Progenitor cell of endocrine pancreas (in vitro differentiated cells): ENCODE measurements around the gene NBEA. TPM values are rescaled to one million over a fixed set of nuclear protein-coding genes. Genes with fewer than 3 reads are reported as not detected.

Experiments used
- DNase-seq: peaks from one replicate; pipeline ENCODE4 v3.0.0; 2021; ENCODE audit warnings: low spot score; ENCODE audit not compliant: unreplicated experiment
- H3K27ac Mint-ChIP-seq: 2 replicates; pipeline ENCODE4 v1.8.0; 2021; ENCODE audit warnings: mild to moderate bottlenecking, moderate library complexity, mixed read lengths
- H3K27me3 Mint-ChIP-seq: 2 replicates; pipeline ENCODE4 v1.8.0; 2021; ENCODE audit warnings: mixed read lengths
- H3K36me3 Mint-ChIP-seq: 2 replicates; pipeline ENCODE4 v1.8.0; 2022; ENCODE audit warnings: mixed read lengths; ENCODE audit not compliant: insufficient read depth
- H3K4me1 Mint-ChIP-seq: 2 replicates; pipeline ENCODE4 v1.8.0; 2021; ENCODE audit warnings: low read depth, mixed read lengths
- H3K4me3 Mint-ChIP-seq: 2 replicates; pipeline ENCODE4 v1.8.0; 2021; ENCODE audit warnings: low read depth, mild to moderate bottlenecking, moderate library complexity, mixed read lengths
- H3K9me3 Mint-ChIP-seq: 2 replicates; pipeline ENCODE4 v1.8.0; 2021; ENCODE audit warnings: low read depth, mixed read lengths
- CTCF ChIP-seq: fragments of 200-600 bp; sonication (generic); IDR thresholded peaks from one replicate; pipeline ENCODE4 v1.5.0; 2021; ENCODE audit warnings: antibody characterized with exemption, mild to moderate bottlenecking; ENCODE audit not compliant: unreplicated experiment
- total RNA-seq: library from RNA; stranded (reverse); gene quantifications from 2 replicates; pipeline ENCODE4 v1.2.1, GENCODE V29; 2021

The NBEA gene
- total RNA-seq, 1 donor from 2014 or later = 21.7 TPM

- Mint-ChIP-seq H3K9me3 (no peaks in the 10 kb centered on the region), H3K4me3 (no peak overlapping the region), H3K4me1 (peaks cover 9% of the 10 kb centered on the region), H3K27ac (no peak overlapping the region), H3K36me3 (no peaks in the 10 kb centered on the region), H3K27me3 (peaks cover 7% of the 10 kb centered on the region)
- no peak for DNase-seq
- TF ChIP-seq CTCF = no peak
These were observed 772.7 kb downstream of the NBEA start for GRCh38 chr13:35714588-35715377.

- TF ChIP-seq CTCF = no peak
- peaks cover 11% of the 10 kb centered on the region for H3K4me1 Mint-ChIP-seq
- peaks cover 11% of the 10 kb centered on the region for H3K27me3 Mint-ChIP-seq
- no peak overlapping the region for H3K27ac Mint-ChIP-seq
- H3K36me3 Mint-ChIP-seq = no peaks in the 10 kb centered on the region
- H3K4me3 Mint-ChIP-seq = no peak overlapping the region
- no peak for DNase-seq
- no peaks in the 10 kb centered on the region for H3K9me3 Mint-ChIP-seq
These were observed 774.1 kb downstream of the NBEA start for GRCh38 chr13:35716186-35716585.

GRCh38 chr13:35716729-35717128, 774.7 kb downstream of the NBEA start:
- peaks cover 11% of the 10 kb centered on the region for H3K4me1 Mint-ChIP-seq
- no peak overlapping the region for H3K27ac Mint-ChIP-seq
- no peak overlapping the region for H3K4me3 Mint-ChIP-seq
- H3K36me3 Mint-ChIP-seq = no peaks in the 10 kb centered on the region
- H3K9me3 Mint-ChIP-seq = no peaks in the 10 kb centered on the region
- no peak for TF ChIP-seq CTCF
- DNase-seq = no peak
- peaks cover 12% of the 10 kb centered on the region for H3K27me3 Mint-ChIP-seq

- H3K9me3 Mint-ChIP-seq = no peaks in the 10 kb centered on the region
- no peak for TF ChIP-seq CTCF
- H3K4me1 Mint-ChIP-seq = peaks cover 11% of the 10 kb centered on the region
- H3K27me3 Mint-ChIP-seq = peaks cover 17% of the 10 kb centered on the region
- DNase-seq = no peak
- no peak overlapping the region for H3K4me3 Mint-ChIP-seq
- H3K27ac Mint-ChIP-seq = no peak overlapping the region
- no peaks in the 10 kb centered on the region for H3K36me3 Mint-ChIP-seq
These were observed 776.0 kb downstream of the NBEA start for GRCh38 chr13:35718084-35718483.

GRCh38 chr13:35720290-35720689, 778.2 kb downstream of the NBEA start:
- peaks cover 26% of the 10 kb centered on the region for H3K27me3 Mint-ChIP-seq

More at GRCh38 chr13:35720290-35720689, 778.2 kb downstream of the NBEA start:
- TF ChIP-seq CTCF = no peak
- peaks cover 8% of the 10 kb centered on the region for H3K4me1 Mint-ChIP-seq
- no peaks in the 10 kb centered on the region for H3K36me3 Mint-ChIP-seq
- H3K27ac Mint-ChIP-seq = no peak overlapping the region
- H3K9me3 Mint-ChIP-seq = no peaks in the 10 kb centered on the region
- peak overlapping the region; percentile 32 for H3K4me3 Mint-ChIP-seq
- DNase-seq = no peak
